GM12891 (cell line): ENCODE data around the gene TBC1D4.

Experiments
- DNase-seq: peaks from one replicate; pipeline ENCODE4 v3.0.0; 2011; ENCODE audit warnings: low spot score; ENCODE audit not compliant: insufficient read length
- FAIRE-seq: peaks from 2 replicates; lab custom pipeline; 2011; peaks lifted over from hg19 to GRCh38; lab: Jason Lieb, UNC
- PAX5 ChIP-seq: IDR thresholded peaks from 2 replicates; pipeline ENCODE4 v1.6.1; 2011; ENCODE audit warnings: low read length, moderate library complexity, mild to moderate bottlenecking; ENCODE audit not compliant: insufficient read depth, severe bottlenecking
- POLR2A ChIP-seq: IDR thresholded peaks from 2 replicates; pipeline ENCODE4 v1.6.1; 2011; ENCODE audit warnings: low read depth, low read length, control low read depth
- POLR2AphosphoS5 ChIP-seq: IDR thresholded peaks from 2 replicates; pipeline ENCODE4 v1.6.1; 2011; ENCODE audit warnings: low read depth, low read length, control low read depth
- POU2F2 ChIP-seq: IDR thresholded peaks from 2 replicates; pipeline ENCODE4 v1.6.1; 2011; ENCODE audit warnings: low read depth, mild to moderate bottlenecking, control low read depth, low read length, moderate library complexity
- SPI1 ChIP-seq: IDR thresholded peaks from 2 replicates; pipeline ENCODE4 v1.6.1; 2011; ENCODE audit warnings: low read depth, low read length, control low read depth
- TAF1 ChIP-seq: IDR thresholded peaks from 2 replicates; pipeline ENCODE4 v1.6.1; 2011; ENCODE audit warnings: low read depth, low read length, control low read depth

TBC1D4 gene

DNA sequence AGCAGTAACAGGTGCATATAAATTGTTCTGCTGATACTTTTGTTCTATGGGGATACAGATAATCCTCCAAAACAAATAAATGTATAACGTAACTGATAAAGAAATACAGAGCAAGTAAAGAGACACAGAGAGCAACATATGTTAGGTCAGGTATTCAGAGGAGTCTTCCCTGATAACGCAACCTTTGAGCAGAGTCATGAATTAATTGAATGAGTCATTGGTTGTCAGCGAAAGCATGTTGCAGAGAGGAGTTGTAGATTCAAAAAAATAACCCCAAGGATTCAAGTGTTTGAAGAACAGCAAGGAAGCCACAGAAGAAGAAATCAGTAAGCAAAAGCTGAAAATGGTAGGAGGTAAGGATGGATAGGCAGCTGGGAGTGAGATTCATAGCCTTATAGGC is 245.2 kb downstream of the TBC1D4 start:
- DNase-seq (no peak), FAIRE-seq (no peak)
- no peak for TF ChIP-seq POU2F2
- no peak for TF ChIP-seq POLR2AphosphoS5
- no peak for TF ChIP-seq PAX5
- no peak for TF ChIP-seq TAF1
- no peak for TF ChIP-seq POLR2A
- no peak for TF ChIP-seq SPI1
